Erythroblast (primary cell): ENCODE measurements around the gene ASZ1.

Source experiments
- GATA1 ChIP-seq: IDR thresholded peaks from 2 replicates; pipeline ENCODE4 v1.6.1; 2011; ENCODE audit warnings: low read depth, mild to moderate bottlenecking, control low read depth, low read length, moderate library complexity
- POLR2A ChIP-seq: IDR thresholded peaks from 2 replicates; pipeline ENCODE4 v1.6.1; 2011; ENCODE audit warnings: mild to moderate bottlenecking, low read length

- TF ChIP-seq POLR2A (no peak), GATA1 (no peak)
Observed at GRCh38 chr7:117459735-117460134, 32.4 kb upstream of the ASZ1 start.
